Sigmoid colon (tissue), 7 donors: ENCODE measurements around the gene SELENOV. TPM values are rescaled to one million over a fixed set of nuclear protein-coding genes. Genes with fewer than 3 reads are reported as not detected.

Experiments used
- DNase-seq: peaks from one replicate; pipeline ENCODE4 v3.0.0-alpha.2; 2019
- H3K27ac ChIP-seq, 4 donors: fragments of 200-600 bp; sonication (generic); one replicate each; pipeline ENCODE4 v1.5.1; 2016 to 2019; ENCODE audit warnings: mild to moderate bottlenecking in 1 of 4
- H3K27me3 ChIP-seq, 3 donors: fragments of 200-600 bp; sonication (generic); one replicate each; pipeline ENCODE4 v1.5.1; 2019; ENCODE audit warnings: mild to moderate bottlenecking in 1 of 3
- H3K36me3 ChIP-seq, 4 donors: fragments of 200-600 bp; sonication (generic); one replicate each; pipeline ENCODE4 v1.5.1; 2016 to 2019
- H3K4me1 ChIP-seq, 4 donors: fragments of 200-600 bp; sonication (generic); one replicate each; pipeline ENCODE4 v1.5.1; 2017 to 2019
- H3K4me3 ChIP-seq, 4 donors: fragments of 200-600 bp; sonication (generic); one replicate each; pipeline ENCODE4 v1.5.1; 2017 to 2019; ENCODE audit warnings: mild to moderate bottlenecking in 2 of 4, moderate library complexity in 1 of 4
- H3K9me3 ChIP-seq, 4 donors: fragments of 200-600 bp in 3 of 4; sonication (generic) in 3 of 4; one replicate each; pipeline versions ENCODE4 v1.5.1 to v1.6.1; 2013 to 2019
- CTCF ChIP-seq, 4 experiments: fragments of 450-650 bp in 3 of 4; fragments of 200-600 bp in 1 of 4; IDR thresholded peaks; one replicate each; pipeline ENCODE4 v1.5.1; 2016 to 2019; ENCODE audit warnings: antibody characterized with exemption in 4 of 4, mild to moderate bottlenecking in 3 of 4, moderate library complexity in 2 of 4
- EP300 ChIP-seq, 4 donors: sonication (generic); formaldehyde crosslinking; IDR thresholded peaks; one replicate each; pipeline ENCODE4 v1.6.1; 2017; ENCODE audit warnings: antibody characterized with exemption in 4 of 4
- POLR2A ChIP-seq, 2 donors: fragments of 450-650 bp; IDR thresholded peaks; one replicate each; pipeline ENCODE4 v1.6.1; 2016; ENCODE audit warnings: antibody characterized with exemption in 2 of 2, mild to moderate bottlenecking in 2 of 2, moderate library complexity in 2 of 2
- POLR2AphosphoS5 ChIP-seq, 4 donors: sonication (generic); formaldehyde crosslinking; IDR thresholded peaks; one replicate each; pipeline ENCODE4 v1.6.1; 2017; ENCODE audit warnings: antibody characterized with exemption in 4 of 4
- WGBS, 2 donors: extraction: QIAGEN DNeasy Blood & Tissue Kit; methylation state at CpG; one replicate each; pipeline ENCODE4 v1.1.7; 2013; 5-methylcytosine and 5-hydroxymethylcytosine counted together
- intact Hi-C: fragments of 100-400 bp; cut with DNase I; formaldehyde crosslinking; loops from one replicate; pipeline ENCODE4 v1.15.1; 2023
- polyA plus RNA-seq, 3 donors: library from polyadenylated mRNA; stranded (reverse); fragments of 200-250 nt; gene quantifications; one replicate each; pipeline ENCODE4 v1.2.3, GENCODE V29; 2013
- total RNA-seq, 4 donors: library from RNA; depleted of rRNA; stranded (reverse); fragments of >200 nt; gene quantifications; one replicate each; pipeline ENCODE4 v1.1.0, GENCODE V29; 2016
- donor health status: healthy with polysubstance abuse.
- donor health status: Bipolar disorder and iron deficiency.
- donor health status: healthy.

Gene SELENOV
- total and polyA plus RNA-seq, 7 donors = not detected

- H3K4me3 ChIP-seq = peak overlapping the region; percentile 70 to 89 (median 78)
- H3K27me3 ChIP-seq = no peaks in the 10 kb centered on the region
- H3K36me3 ChIP-seq = peaks cover 0 to 8% (median 0%) of the 10 kb centered on the region in 4 donors
- peak overlapping the region; percentile 86 to 94 (median 92) for H3K27ac ChIP-seq
- WGBS, 2 donors = 47 to 49% methylated on average over 14 of the region's 14 CpGs
- DNase-seq = peak; percentile 55
- TF ChIP-seq CTCF (IDR thresholded peaks at IDR 0.05) = no peak
- intact Hi-C loops = loop anchor here (2.0 to 5.0 kb wide), 5 partner anchors 35 to 405 kb away; partner anchors contain the start of genes DLL3, PAK4, SAMD4B and TIMM50
- H3K9me3 ChIP-seq = no peaks in the 10 kb centered on the region
- peaks cover 0 to 26% (median 11%) of the 10 kb centered on the region in 4 donors for H3K4me1 ChIP-seq
Measured at GRCh38 chr19:39531834-39532232, 16.9 kb downstream of the SELENOV start.

GRCh38 chr19:39532233-39533002, 17.5 kb downstream of the SELENOV start, which contains the start of gene EID2B:
Gene EID2B, minus strand, starts transcription at chr19:39532852. Its CDS starts 50 bp downstream, at chr19:39532802.
- Histone ChIP-seq H3K27ac (peak within 1 kb of the TSS; percentile 86 to 94 (median 92)), H3K36me3 (peaks cover 0 to 4% (median 0%) of the 10 kb centered on the region in 4 donors), H3K4me3 (peak within 1 kb of the TSS; percentile 70 to 89 (median 78)), H3K4me1 (peaks cover 0 to 26% (median 13%) of the 10 kb centered on the region in 4 donors), H3K27me3 (no peaks in the 10 kb centered on the region), H3K9me3 (no peaks in the 10 kb centered on the region)
- TF ChIP-seq EP300 (IDR thresholded peaks at IDR 0.05) = no peak
- TF ChIP-seq POLR2A (IDR thresholded peaks at IDR 0.05) = peak; percentile 44 to 74
- peak; percentile 94 to 99 (median 98) for TF ChIP-seq CTCF (IDR thresholded peaks at IDR 0.05)
- TF ChIP-seq POLR2AphosphoS5 (IDR thresholded peaks at IDR 0.05) = peak; percentile 89 to 97 (median 94)
- intact Hi-C loops = loop anchor here (2.0 to 5.0 kb wide), 5 partner anchors 35 to 405 kb away; partner anchors contain the start of genes DLL3, PAK4, SAMD4B and TIMM50
- WGBS, 2 donors = 0 to 1% methylated on average over 65 of the region's 65 CpGs
- DNase-seq = peak; percentile 98

GRCh38 chr19:39533003-39533512, 18.1 kb downstream of the SELENOV start:
- H3K36me3 ChIP-seq = no peaks in the 10 kb centered on the region
- peak overlapping the region in 3 of 4 donors; percentile 91 to 94 (median 93) for H3K27ac ChIP-seq
- no peaks in the 10 kb centered on the region for H3K27me3 ChIP-seq
- H3K9me3 ChIP-seq = no peaks in the 10 kb centered on the region
- peak overlapping the region; percentile 70 to 89 (median 78) for H3K4me3 ChIP-seq
- no peak for DNase-seq
- intact Hi-C loops = loop anchor here (2.0 to 5.0 kb wide), 5 partner anchors 36 to 406 kb away; partner anchors contain the start of genes DLL3, PAK4, SAMD4B and TIMM50
- H3K4me1 ChIP-seq = peaks cover 0 to 32% (median 18%) of the 10 kb centered on the region in 4 donors
- TF ChIP-seq POLR2A (IDR thresholded peaks at IDR 0.05) (no peak), POLR2AphosphoS5 (IDR thresholded peaks at IDR 0.05) (no peak), EP300 (IDR thresholded peaks at IDR 0.05) (no peak), CTCF (IDR thresholded peaks at IDR 0.05) (peak in 1 of 4 experiments; percentile 35)
- 20 to 25% methylated on average over 12 of the region's 12 CpGs for WGBS, 2 donors

GRCh38 chr19:39533791-39534190, 18.9 kb downstream of the SELENOV start:
- DNase-seq = peak; percentile 12
- no peaks in the 10 kb centered on the region for H3K36me3 ChIP-seq
- H3K4me1 ChIP-seq = peaks cover 0 to 40% (median 25%) of the 10 kb centered on the region in 4 donors
- H3K27ac ChIP-seq = no peak overlapping the region
- 66 to 78% methylated on average over 3 of the region's 3 CpGs for WGBS, 2 donors
- no peaks in the 10 kb centered on the region for H3K27me3 ChIP-seq
- H3K4me3 ChIP-seq = no peak overlapping the region
- intact Hi-C loops = loop anchor here (2.0 to 5.0 kb wide), 5 partner anchors 36 to 406 kb away; partner anchors contain the start of genes DLL3, PAK4, SAMD4B and TIMM50
- TF ChIP-seq POLR2A (IDR thresholded peaks at IDR 0.05) (no peak), EP300 (IDR thresholded peaks at IDR 0.05) (no peak)
- no peaks in the 10 kb centered on the region for H3K9me3 ChIP-seq

- no peaks in the 10 kb centered on the region for H3K9me3 ChIP-seq
- TF ChIP-seq EP300 (IDR thresholded peaks at IDR 0.05) (no peak), POLR2A (IDR thresholded peaks at IDR 0.05) (no peak), POLR2AphosphoS5 (IDR thresholded peaks at IDR 0.05) (no peak), CTCF (IDR thresholded peaks at IDR 0.05) (no peak)
- intact Hi-C loops = loop anchor here (2.0 kb wide), 1 partner anchor 94 kb away; the partner anchor contains the start of gene SUPT5H
- WGBS, 2 donors = 3 to 5% methylated on average over 10 of the region's 10 CpGs
- H3K36me3 ChIP-seq = no peaks in the 10 kb centered on the region
- no peaks in the 10 kb centered on the region for H3K27me3 ChIP-seq
- peak overlapping the region; percentile 96 to 99 (median 98) for H3K27ac ChIP-seq
- DNase-seq = no peak
- peaks cover 0 to 30% (median 24%) of the 10 kb centered on the region in 4 donors for H3K4me1 ChIP-seq
- H3K4me3 ChIP-seq = peak overlapping the region; percentile 77 to 91 (median 86)
Measured at GRCh38 chr19:39539165-39539517, 24.2 kb downstream of the SELENOV start.
